ENCODE results near the gene DOLK. TPM values are rescaled to one million over a fixed set of nuclear protein-coding genes. Genes with fewer than 3 reads are reported as not detected.

DOLK gene
- total and polyA plus RNA-seq, 4 donors: 9.5 to 15.3 (median 11.7) TPM

DNA sequence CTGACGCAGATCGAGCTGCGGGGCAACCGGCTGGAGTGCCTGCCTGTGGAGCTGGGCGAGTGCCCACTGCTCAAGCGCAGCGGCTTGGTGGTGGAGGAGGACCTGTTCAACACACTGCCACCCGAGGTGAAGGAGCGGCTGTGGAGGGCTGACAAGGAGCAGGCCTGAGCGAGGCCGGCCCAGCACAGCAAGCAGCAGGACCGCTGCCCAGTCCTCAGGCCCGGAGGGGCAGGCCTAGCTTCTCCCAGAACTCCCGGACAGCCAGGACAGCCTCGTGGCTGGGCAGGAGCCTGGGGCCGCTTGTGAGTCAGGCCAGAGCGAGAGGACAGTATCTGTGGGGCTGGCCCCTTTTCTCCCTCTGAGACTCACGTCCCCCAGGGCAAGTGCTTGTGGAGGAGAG lies 31.2 kb downstream of the DOLK start:
- Histone ChIP-seq H3K36me3 (ENCODE audit: control insufficient read depth in 4 of 4, insufficient read depth in 3 of 4, low read depth in 1 of 4, low read length in 3 of 4) (peaks cover 3 to 8% (median 5%) of the 10 kb centered on the region in 4 donors), H3K4me1 (ENCODE audit: control insufficient read depth in 4 of 4, insufficient read depth in 4 of 4, low read length in 3 of 4) (peaks cover 10 to 69% (median 46%) of the 10 kb centered on the region in 4 donors), H3K9ac (ENCODE audit: low read depth in 1 of 2, low read length in 2 of 2) (peak overlapping the region; percentile 88 to 94), H3K4me3 (ENCODE audit: low read depth in 1 of 3, low read length in 3 of 3) (peak overlapping the region; percentile 63 to 95 (median 66)), H3K9me3 (ENCODE audit: control insufficient read depth in 4 of 4, low read length in 3 of 4) (no peaks in the 10 kb centered on the region), H3K27ac (ENCODE audit: low read depth in 1 of 2, low read length in 2 of 2) (peak overlapping the region; percentile 84 to 95), H3K27me3 (ENCODE audit: control insufficient read depth in 4 of 4, insufficient read depth in 4 of 4, low read length in 3 of 4) (no peaks in the 10 kb centered on the region)
- 28% methylated on average over 18 of the region's 18 CpGs for WGBS
- TF ChIP-seq YY1 (IDR thresholded peaks at IDR 0.05): no peak
- TF ChIP-seq RXRA (IDR thresholded peaks at IDR 0.05): no peak
- TF ChIP-seq FOXA1 (IDR thresholded peaks at IDR 0.05): no peak
- TF ChIP-seq, protein P1, sequence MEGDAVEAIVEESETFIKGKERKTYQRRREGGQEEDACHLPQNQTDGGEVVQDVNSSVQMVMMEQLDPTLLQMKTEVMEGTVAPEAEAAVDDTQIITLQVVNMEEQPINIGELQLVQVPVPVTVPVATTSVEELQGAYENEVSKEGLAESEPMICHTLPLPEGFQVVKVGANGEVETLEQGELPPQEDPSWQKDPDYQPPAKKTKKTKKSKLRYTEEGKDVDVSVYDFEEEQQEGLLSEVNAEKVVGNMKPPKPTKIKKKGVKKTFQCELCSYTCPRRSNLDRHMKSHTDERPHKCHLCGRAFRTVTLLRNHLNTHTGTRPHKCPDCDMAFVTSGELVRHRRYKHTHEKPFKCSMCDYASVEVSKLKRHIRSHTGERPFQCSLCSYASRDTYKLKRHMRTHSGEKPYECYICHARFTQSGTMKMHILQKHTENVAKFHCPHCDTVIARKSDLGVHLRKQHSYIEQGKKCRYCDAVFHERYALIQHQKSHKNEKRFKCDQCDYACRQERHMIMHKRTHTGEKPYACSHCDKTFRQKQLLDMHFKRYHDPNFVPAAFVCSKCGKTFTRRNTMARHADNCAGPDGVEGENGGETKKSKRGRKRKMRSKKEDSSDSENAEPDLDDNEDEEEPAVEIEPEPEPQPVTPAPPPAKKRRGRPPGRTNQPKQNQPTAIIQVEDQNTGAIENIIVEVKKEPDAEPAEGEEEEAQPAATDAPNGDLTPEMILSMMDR (IDR thresholded peaks at IDR 0.05; ENCODE audit: low read depth, low read length, missing input control): no peak
- TF ChIP-seq NR2F2 (IDR thresholded peaks at IDR 0.05): no peak
- no peak for TF ChIP-seq JUND (IDR thresholded peaks at IDR 0.05)
- no peak for TF ChIP-seq FOXA2 (IDR thresholded peaks at IDR 0.05)
- TF ChIP-seq GABPA (IDR thresholded peaks at IDR 0.05 in 1 of 2, conservative IDR thresholded peaks at IDR 0.05 in 1 of 2): no peak
- TF ChIP-seq, protein P2, sequence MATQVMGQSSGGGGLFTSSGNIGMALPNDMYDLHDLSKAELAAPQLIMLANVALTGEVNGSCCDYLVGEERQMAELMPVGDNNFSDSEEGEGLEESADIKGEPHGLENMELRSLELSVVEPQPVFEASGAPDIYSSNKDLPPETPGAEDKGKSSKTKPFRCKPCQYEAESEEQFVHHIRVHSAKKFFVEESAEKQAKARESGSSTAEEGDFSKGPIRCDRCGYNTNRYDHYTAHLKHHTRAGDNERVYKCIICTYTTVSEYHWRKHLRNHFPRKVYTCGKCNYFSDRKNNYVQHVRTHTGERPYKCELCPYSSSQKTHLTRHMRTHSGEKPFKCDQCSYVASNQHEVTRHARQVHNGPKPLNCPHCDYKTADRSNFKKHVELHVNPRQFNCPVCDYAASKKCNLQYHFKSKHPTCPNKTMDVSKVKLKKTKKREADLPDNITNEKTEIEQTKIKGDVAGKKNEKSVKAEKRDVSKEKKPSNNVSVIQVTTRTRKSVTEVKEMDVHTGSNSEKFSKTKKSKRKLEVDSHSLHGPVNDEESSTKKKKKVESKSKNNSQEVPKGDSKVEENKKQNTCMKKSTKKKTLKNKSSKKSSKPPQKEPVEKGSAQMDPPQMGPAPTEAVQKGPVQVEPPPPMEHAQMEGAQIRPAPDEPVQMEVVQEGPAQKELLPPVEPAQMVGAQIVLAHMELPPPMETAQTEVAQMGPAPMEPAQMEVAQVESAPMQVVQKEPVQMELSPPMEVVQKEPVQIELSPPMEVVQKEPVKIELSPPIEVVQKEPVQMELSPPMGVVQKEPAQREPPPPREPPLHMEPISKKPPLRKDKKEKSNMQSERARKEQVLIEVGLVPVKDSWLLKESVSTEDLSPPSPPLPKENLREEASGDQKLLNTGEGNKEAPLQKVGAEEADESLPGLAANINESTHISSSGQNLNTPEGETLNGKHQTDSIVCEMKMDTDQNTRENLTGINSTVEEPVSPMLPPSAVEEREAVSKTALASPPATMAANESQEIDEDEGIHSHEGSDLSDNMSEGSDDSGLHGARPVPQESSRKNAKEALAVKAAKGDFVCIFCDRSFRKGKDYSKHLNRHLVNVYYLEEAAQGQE (IDR thresholded peaks at IDR 0.05): no peak
- TF ChIP-seq RAD21 (IDR thresholded peaks at IDR 0.05): no peak
- no peak for TF ChIP-seq HNF4G (IDR thresholded peaks at IDR 0.05)
- TF ChIP-seq, protein P3, sequence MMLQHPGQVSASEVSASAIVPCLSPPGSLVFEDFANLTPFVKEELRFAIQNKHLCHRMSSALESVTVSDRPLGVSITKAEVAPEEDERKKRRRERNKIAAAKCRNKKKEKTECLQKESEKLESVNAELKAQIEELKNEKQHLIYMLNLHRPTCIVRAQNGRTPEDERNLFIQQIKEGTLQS (IDR thresholded peaks at IDR 0.05): no peak
- no peak for DNase-seq (ENCODE audit: low spot score)

DNA sequence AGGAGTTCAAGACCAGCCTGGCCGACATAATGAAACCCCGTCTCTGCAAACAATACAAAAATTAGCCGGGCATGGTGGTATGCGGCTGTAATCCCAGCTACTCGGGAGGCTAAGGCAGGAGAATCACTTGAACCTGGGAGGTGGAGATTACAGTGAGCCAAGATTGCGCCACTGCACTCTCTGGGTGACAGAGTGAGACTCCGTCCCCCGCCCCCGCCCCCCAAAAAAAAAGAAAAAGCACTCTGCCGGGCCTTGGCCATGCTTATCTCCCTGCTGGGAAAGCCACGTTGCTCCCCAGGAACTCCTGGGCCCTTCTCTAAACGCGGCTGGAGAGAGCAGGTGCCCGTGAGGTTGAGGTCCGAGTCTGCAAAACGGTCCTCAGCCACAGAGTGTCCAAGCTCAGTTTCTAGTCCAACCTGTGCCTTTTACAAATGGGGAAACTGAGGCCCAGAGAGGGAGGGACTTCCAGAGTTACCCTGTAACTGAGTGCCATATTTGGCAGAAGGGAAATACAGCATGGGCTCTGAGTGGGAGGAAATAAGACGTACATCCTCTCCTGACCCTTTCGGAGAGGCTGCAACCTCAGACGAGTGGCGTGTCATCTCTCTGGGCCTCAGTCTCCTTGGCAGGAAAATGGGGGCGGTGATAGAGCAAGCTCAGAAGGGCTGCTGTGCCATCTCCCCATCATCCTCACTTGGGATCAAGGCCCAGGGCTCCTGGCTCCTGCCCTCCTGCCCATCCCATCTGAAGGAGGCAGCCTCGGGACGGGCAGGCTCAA lies 33.2 kb downstream of the DOLK start:
- no peak for TF ChIP-seq RAD21 (IDR thresholded peaks at IDR 0.05)
- TF ChIP-seq, protein P4, sequence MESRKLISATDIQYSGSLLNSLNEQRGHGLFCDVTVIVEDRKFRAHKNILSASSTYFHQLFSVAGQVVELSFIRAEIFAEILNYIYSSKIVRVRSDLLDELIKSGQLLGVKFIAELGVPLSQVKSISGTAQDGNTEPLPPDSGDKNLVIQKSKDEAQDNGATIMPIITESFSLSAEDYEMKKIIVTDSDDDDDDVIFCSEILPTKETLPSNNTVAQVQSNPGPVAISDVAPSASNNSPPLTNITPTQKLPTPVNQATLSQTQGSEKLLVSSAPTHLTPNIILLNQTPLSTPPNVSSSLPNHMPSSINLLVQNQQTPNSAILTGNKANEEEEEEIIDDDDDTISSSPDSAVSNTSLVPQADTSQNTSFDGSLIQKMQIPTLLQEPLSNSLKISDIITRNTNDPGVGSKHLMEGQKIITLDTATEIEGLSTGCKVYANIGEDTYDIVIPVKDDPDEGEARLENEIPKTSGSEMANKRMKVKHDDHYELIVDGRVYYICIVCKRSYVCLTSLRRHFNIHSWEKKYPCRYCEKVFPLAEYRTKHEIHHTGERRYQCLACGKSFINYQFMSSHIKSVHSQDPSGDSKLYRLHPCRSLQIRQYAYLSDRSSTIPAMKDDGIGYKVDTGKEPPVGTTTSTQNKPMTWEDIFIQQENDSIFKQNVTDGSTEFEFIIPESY (IDR thresholded peaks at IDR 0.05): no peak
- no peak for TF ChIP-seq GABPA (IDR thresholded peaks at IDR 0.05 in 1 of 2, conservative IDR thresholded peaks at IDR 0.05 in 1 of 2)
- TF ChIP-seq RXRA (IDR thresholded peaks at IDR 0.05): no peak
- no peak for TF ChIP-seq SP1 (IDR thresholded peaks at IDR 0.05)
- no peak for TF ChIP-seq TAF1 (conservative IDR thresholded peaks at IDR 0.05)
- TF ChIP-seq, protein P3 (IDR thresholded peaks at IDR 0.05): no peak
- TF ChIP-seq, protein P2 (IDR thresholded peaks at IDR 0.05): no peak
- TF ChIP-seq HNF4A (conservative IDR thresholded peaks at IDR 0.05): no peak
- TF ChIP-seq HNF4G (IDR thresholded peaks at IDR 0.05): no peak
- TF ChIP-seq, protein P5, sequence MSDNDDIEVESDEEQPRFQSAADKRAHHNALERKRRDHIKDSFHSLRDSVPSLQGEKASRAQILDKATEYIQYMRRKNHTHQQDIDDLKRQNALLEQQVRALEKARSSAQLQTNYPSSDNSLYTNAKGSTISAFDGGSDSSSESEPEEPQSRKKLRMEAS (IDR thresholded peaks at IDR 0.05): no peak
- no peak for TF ChIP-seq EGR1 (IDR thresholded peaks at IDR 0.05; ENCODE audit: low read depth in 2 of 2)
- no peak for TF ChIP-seq YY1 (IDR thresholded peaks at IDR 0.05)
- Histone ChIP-seq H3K36me3 (ENCODE audit: control insufficient read depth in 4 of 4, insufficient read depth in 3 of 4, low read depth in 1 of 4, low read length in 3 of 4) (peaks cover 4 to 15% (median 11%) of the 10 kb centered on the region in 4 donors), H3K4me1 (ENCODE audit: control insufficient read depth in 4 of 4, insufficient read depth in 4 of 4, low read length in 3 of 4) (peaks cover 10 to 58% (median 37%) of the 10 kb centered on the region in 4 donors), H3K9ac (ENCODE audit: low read depth in 1 of 2, low read length in 2 of 2) (no peak overlapping the region), H3K4me3 (ENCODE audit: low read depth in 1 of 3, low read length in 3 of 3) (no peak overlapping the region), H3K9me3 (ENCODE audit: control insufficient read depth in 4 of 4, low read length in 3 of 4) (no peaks in the 10 kb centered on the region), H3K27ac (ENCODE audit: low read depth in 1 of 2, low read length in 2 of 2) (peak overlapping the region; percentile 32 to 34), H3K27me3 (ENCODE audit: control insufficient read depth in 4 of 4, insufficient read depth in 4 of 4, low read length in 3 of 4) (no peaks in the 10 kb centered on the region)
- 54% methylated on average over 23 of the region's 23 CpGs for WGBS
- no peak for DNase-seq (ENCODE audit: low spot score)
